B cell (primary cell): ENCODE results near the gene CARD9.

Source experiments
- CTCF ChIP-seq: fragments of 200-600 bp; IDR thresholded peaks from one replicate; pipeline ENCODE4 v1.8.0; 2022; ENCODE audit warnings: antibody characterized with exemption, mild to moderate bottlenecking
- EZH2 ChIP-seq: IDR thresholded peaks from 2 replicates; pipeline ENCODE4 v1.6.1; 2012; ENCODE audit warnings: borderline replicate concordance, low read depth, mild to moderate bottlenecking, moderate library complexity, low read length; ENCODE audit not compliant: insufficient read depth, poor library complexity, severe bottlenecking

- no peak for TF ChIP-seq CTCF
- TF ChIP-seq EZH2 = no peak
These were observed 35.8 kb downstream of the CARD9 start for GRCh38 chr9:136337416-136338395.
